ENCODE results near the gene C1QA.

C1QA gene

GRCh38 chr1:22613572-22613918 lies 22.9 kb upstream of the C1QA start:
- no peak for DNase-seq

GRCh38 chr1:22613951-22614350 lies 22.5 kb upstream of the C1QA start:
- DNase-seq = no peak

GRCh38 chr1:22615886-22616285 lies 20.5 kb upstream of the C1QA start:
- DNase-seq = no peak

- no peak for DNase-seq
Measured at GRCh38 chr1:22616571-22616970, 19.9 kb upstream of the C1QA start.

GRCh38 chr1:22618056-22618455 lies 18.4 kb upstream of the C1QA start:
- no peak for DNase-seq

GRCh38 chr1:22619252-22619651 lies 17.2 kb upstream of the C1QA start:
- no peak for DNase-seq

GRCh38 chr1:22619798-22620197 lies 16.6 kb upstream of the C1QA start:
- DNase-seq = no peak

GRCh38 chr1:22621761-22622160 lies 14.7 kb upstream of the C1QA start:
- DNase-seq = no peak

GRCh38 chr1:22625262-22625925 lies 11.0 kb upstream of the C1QA start:
- DNase-seq = no peak

- no peak for DNase-seq
Measured at GRCh38 chr1:22626237-22627157, 9.9 kb upstream of the C1QA start.

GRCh38 chr1:22627331-22627730 lies 9.1 kb upstream of the C1QA start:
- DNase-seq = no peak

GRCh38 chr1:22628698-22629444 lies 7.6 kb upstream of the C1QA start:
- no peak for DNase-seq

- no peak for DNase-seq
Measured at GRCh38 chr1:22629886-22630285, 6.5 kb upstream of the C1QA start.

- DNase-seq = no peak
Measured at GRCh38 chr1:22633697-22634463, 2.5 kb upstream of the C1QA start.

- no peak for DNase-seq
Measured at GRCh38 chr1:22635436-22635835, 992 bp upstream of the C1QA start.

- DNase-seq = no peak
Measured at GRCh38 chr1:22636927-22637326, 499 bp downstream of the C1QA start.

GRCh38 chr1:22637907-22638445 lies 1.5 kb downstream of the C1QA start:
- DNase-seq = no peak

- no peak for DNase-seq
Measured at GRCh38 chr1:22638476-22639234, 2.2 kb downstream of the C1QA start.

GRCh38 chr1:22639286-22639685 lies 2.9 kb downstream of the C1QA start:
- no peak for DNase-seq

- DNase-seq = no peak
Measured at GRCh38 chr1:22641247-22641646, 4.8 kb downstream of the C1QA start.

GRCh38 chr1:22641906-22642636 lies 5.6 kb downstream of the C1QA start:
- DNase-seq = peak; percentile 77 to 82
